Measurements from ENCODE around the gene RBBP9.
"Not testable (repeated sequence)": the region's sequence is repeated elsewhere in the genome, so short reads cannot be mapped to it uniquely, and the experiment has no call there.

Gene RBBP9

DNA sequence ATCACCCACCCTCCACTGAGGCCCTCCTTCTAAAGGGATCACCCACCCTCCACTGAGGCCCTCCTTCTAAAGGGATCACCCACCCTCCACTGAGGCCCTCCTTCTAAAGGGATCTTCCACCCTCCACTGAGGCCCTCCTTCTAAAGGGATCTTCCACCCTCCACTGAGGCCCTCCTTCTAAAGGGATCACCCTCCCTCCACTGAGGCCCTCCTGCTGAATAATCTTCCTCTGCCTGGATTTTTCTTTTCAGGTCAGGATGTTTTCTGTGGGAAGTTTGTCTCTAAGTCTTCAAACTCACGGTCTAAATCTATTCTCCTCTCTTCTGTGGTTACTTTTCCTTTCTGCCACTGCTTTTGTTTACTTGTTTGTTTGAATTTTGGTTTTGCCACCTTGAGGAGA, 4.6 kb upstream of the RBBP9 start:
- not testable (repeated sequence) for FAIRE-seq

DNA sequence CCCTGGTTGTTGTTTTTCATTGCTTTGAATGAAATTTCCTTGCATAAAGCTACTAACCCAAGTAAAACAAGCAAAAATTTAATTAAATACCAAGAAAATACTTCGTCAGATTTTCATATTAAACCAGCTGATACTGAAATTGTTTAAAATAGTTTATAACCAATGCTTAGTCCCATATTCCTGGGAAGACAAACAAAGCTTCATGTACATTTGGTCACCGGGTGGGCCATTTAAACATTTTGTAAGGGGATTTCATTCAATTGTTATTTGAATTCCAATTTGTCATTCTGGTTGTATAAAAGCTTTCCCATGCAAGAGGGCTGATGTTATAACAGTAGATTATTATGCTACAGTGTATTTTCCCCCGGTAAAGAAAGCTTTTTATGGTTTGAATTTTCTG, 578 bp upstream of the RBBP9 start:
- FAIRE-seq, result no peak

- FAIRE-seq, result no peak
These were observed 983 bp downstream of the RBBP9 start for GRCh38 chr20:18496042-18496441.

DNA sequence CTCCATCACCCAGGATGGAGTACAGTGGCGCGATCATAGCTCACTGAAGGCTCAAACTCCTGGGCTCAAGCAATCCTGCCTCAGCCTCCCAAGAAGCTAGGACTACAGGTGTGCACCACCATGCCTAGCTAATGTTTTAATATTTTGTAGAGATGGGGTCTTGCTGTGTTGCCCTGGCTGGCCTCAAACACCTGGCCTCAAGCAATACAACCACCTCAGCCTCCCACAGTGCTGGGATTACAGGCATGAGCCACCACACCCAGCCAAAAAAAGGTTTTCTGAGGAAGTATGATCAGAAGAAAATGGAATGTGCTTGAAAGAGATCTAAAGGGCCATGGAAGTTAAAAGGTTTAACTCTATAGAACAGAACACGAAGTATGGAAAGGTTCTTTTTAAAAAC, 8.7 kb downstream of the RBBP9 start:
- no peak for FAIRE-seq

DNA sequence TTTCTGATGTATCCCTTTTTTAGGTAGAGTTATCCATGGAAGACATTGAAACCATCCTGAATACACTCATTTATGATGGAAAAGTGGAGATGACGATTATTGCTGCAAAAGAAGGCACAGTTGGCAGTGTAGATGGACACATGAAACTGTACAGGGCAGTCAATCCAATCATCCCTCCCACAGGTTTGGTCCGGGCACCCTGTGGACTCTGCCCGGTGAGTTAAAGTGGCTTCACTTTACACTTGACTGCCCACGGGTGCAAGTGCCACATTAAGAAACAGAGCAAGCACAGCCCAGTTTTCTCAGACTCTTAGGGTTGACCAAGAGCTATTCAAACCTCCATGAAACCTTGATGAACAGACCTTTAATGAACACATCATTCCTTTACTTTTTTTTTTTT, 15.4 kb downstream of the RBBP9 start:
- FAIRE-seq, result no peak

DNA sequence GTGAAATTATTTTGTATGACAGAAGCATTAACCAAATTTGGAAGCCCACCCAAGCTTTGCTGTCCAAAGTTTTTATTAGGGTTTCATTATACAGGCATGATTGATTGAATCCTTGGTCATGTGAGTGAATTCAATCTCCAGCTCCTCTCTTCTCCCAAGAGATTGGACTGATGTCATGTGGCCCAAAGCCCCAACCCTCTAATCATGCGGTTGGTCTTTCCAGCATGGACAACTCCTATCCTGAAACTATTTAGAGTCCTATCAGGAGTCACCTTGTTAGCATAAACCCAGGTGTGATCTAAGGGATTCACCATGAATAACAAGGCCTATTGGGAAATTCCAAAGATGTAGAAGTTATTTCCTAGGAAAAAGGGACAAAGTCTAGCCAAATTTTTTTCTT, 19.2 kb downstream of the RBBP9 start:
- no peak for FAIRE-seq

DNA sequence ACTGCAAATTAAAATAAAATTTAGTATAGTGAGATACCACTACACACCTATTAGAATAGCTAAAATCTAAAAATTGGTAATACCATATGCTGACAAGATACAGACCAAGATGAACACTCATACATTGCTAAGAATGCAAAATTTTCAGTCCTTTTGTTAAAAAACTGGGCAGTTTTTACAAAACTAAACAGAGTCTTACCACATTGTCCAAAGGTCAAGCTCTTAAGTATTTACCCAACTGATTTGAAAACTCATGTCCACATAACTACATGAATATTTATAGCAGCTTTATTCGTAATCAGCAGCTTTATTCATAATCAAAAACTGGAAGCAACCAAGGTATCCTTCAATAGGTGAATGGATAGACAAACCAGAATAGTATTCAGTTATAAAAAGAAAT, 19.8 kb downstream of the RBBP9 start:
- FAIRE-seq, result no peak

DNA sequence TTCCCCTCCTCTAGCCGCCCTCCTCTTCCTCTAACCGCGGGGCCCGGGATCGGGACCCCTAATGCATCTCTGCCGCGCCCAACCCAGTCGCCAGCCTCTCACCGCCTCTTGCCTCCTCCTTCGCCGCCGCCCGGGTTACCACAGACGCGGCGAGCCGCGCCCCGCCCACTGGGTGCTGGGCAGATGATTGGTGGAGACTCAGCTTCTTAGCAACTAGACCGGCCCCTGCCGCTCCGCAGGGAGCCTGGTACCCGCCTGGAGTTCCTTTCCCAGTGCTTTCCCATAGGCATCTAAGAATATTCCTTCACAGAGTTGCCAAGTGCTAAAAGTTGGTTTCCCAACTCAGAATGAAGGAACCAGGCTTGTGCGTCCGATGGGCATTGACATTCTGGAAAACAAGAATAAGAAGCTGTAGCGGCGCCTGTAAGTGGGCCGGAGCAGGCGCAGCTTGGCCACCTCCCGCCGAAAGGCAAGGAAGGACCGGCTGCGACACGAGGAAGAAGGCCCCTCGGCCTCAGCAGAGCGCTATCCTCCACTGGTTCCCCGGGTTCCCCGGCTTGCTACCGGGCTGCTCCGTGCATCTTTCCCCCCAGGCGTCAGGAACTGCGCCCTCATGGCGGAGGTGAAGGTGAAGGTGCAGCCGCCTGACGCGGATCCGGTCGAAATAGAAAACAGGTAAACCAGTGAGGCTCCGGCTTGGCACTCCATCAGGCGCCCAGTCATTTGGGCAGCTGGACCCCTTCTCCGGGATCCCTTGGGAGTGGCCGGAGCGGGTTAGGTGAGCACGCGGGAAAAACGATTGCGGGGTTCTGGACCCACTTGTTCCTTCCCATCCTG, 29.9 kb downstream of the RBBP9 start, which contains the start of the genes DZANK1 and POLR3F:
Gene DZANK1, minus strand, starts transcription at position 137 of the 837 bp plus-strand sequence. CDS start 1,672 bp downstream, outside the sequence.
Gene POLR3F, plus strand, starts transcription at position 497 of the 837 bp plus-strand sequence. Its CDS starts 117 bp downstream, at position 614.
- peak; percentile 97 for FAIRE-seq

GRCh38 chr20:18466574-18466893, 30.5 kb downstream of the RBBP9 start:
- FAIRE-seq, result no peak

- FAIRE-seq, result no peak
These were observed 31.4 kb downstream of the RBBP9 start for GRCh38 chr20:18465536-18466200.

DNA sequence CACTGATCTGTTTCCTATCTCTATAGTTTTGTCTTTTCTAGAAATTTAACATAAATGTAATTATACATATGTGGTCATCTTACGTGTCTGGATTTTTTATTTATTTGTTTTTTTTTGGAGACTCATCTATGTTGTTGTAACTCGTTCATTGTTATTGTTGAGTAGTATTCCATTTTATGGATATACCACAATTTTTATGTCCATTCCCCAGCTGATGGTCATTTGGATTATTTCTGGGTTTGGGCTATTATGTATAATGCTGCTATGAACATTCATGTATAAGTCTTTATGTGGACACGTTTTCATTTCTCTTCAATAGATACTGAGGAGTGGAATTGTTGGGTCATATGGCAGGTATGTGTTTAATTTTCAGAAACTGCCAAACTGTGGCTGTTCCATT, 40.4 kb downstream of the RBBP9 start:
- no peak for FAIRE-seq

DNA sequence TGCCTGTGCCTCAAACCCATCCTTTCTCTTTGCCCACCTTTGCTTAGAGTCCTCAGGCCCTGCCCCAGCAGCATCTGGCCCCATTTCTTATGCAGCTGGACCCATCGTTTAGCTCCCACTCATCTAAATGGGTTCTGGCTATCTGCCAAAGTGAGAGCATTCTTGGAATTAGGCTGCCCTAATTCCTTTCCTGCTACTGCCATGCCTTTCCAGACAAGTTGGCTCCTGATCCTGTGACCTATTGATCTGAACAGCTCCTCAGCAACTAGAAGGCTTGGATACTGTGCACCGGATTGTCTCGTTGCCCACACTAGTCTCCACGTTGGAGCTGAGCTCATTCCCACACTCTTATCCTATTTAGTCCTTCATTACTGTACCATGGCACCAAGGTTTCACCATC, 53.1 kb downstream of the RBBP9 start:
- FAIRE-seq, result no peak

GRCh38 chr20:18440403-18440802, 56.6 kb downstream of the RBBP9 start:
- FAIRE-seq, result no peak

- FAIRE-seq, result no peak
These were observed 60.2 kb downstream of the RBBP9 start for GRCh38 chr20:18436847-18437246.
